Lung (tissue), 12 donors: Measurements from ENCODE around the gene MAP3K12. TPM values are rescaled to one million over a fixed set of nuclear protein-coding genes. Genes with fewer than 3 reads are reported as not detected.
A peak's percentile ranks its signal among the peaks of the same experiment; 100 is the strongest.

ENCODE experiments used
- ATAC-seq: fragments of 200-7000 bp; cut with Tn5 transposase; one replicate; pipeline ENCODE4 v1.9.1; 2020; ENCODE audit warnings: moderate number of reproducible peaks; ENCODE audit not compliant: insufficient read depth, low FRiP score
- DNase-seq, 3 donors: peaks; one replicate each; pipeline ENCODE4 v3.0.0-alpha.2; 2013 to 2017
- H3K27ac ChIP-seq, 2 donors: one replicate each; pipeline ENCODE4 v1.5.1; 2013; ENCODE audit warnings: mild to moderate bottlenecking in 2 of 2, moderate library complexity in 2 of 2, control low read depth in 1 of 2, inconsistent platforms in 1 of 2, low read depth in 1 of 2, low read length in 1 of 2
- H3K27me3 ChIP-seq, 3 donors: one replicate each; pipeline ENCODE4 v1.5.1; 2013; ENCODE audit warnings: low read length in 2 of 3; ENCODE audit not compliant: control insufficient read depth in 3 of 3, insufficient read depth in 3 of 3
- H3K36me3 ChIP-seq, 4 donors: one replicate each; pipeline ENCODE4 v1.5.1; 2013; ENCODE audit warnings: low read length in 4 of 4, mild to moderate bottlenecking in 1 of 4, moderate library complexity in 1 of 4; ENCODE audit not compliant: control insufficient read depth in 4 of 4, insufficient read depth in 4 of 4
- H3K4me1 ChIP-seq, 5 donors: one replicate each; pipeline ENCODE4 v1.5.1; 2013; ENCODE audit warnings: low read length in 5 of 5, mild to moderate bottlenecking in 2 of 5, moderate library complexity in 1 of 5; ENCODE audit not compliant: control insufficient read depth in 5 of 5, insufficient read depth in 5 of 5
- H3K4me3 ChIP-seq: one replicate; pipeline ENCODE4 v1.5.1; 2013; ENCODE audit warnings: mild to moderate bottlenecking, control low read depth, moderate library complexity
- H3K9ac ChIP-seq, 2 donors: one replicate each; pipeline ENCODE4 v1.5.1; 2013; ENCODE audit warnings: low read length in 2 of 2, control low read depth in 1 of 2; ENCODE audit not compliant: insufficient read depth in 1 of 2
- H3K9me3 ChIP-seq, 4 donors: one replicate each; pipeline ENCODE4 v1.5.1; 2013; ENCODE audit warnings: low read length in 3 of 4, mild to moderate bottlenecking in 1 of 4, moderate library complexity in 1 of 4; ENCODE audit not compliant: control insufficient read depth in 4 of 4, insufficient read depth in 3 of 4
- CTCF ChIP-seq: IDR thresholded peaks from 2 replicates; pipeline ENCODE4 v1.5.1; 2012; ENCODE audit warnings: mild to moderate bottlenecking; ENCODE audit errors: control extremely low read depth, extremely low read depth
- WGBS, 2 donors: extraction: QIAGEN DNeasy Blood & Tissue Kit; methylation state at CpG; one replicate each; pipeline ENCODE4 v1.1.7; 2013; 5-methylcytosine and 5-hydroxymethylcytosine counted together
- polyA plus RNA-seq, 2 donors: library from polyadenylated mRNA; stranded (reverse); fragments of 200-250 nt; gene quantifications; one replicate each; pipeline ENCODE4 v1.2.1, GENCODE V29; 2013
- total RNA-seq, 2 donors: library from RNA; depleted of rRNA in 1 of 2; stranded (reverse); fragments of >200 nt in 1 of 2; gene quantifications; one replicate each; pipeline ENCODE4 v1.2.1, GENCODE V29; 2014 to 2021
- donor health status: control.
- donor health status: control.
- donor health status: Bipolar disorder and iron deficiency.
- donor health status: healthy.
- donor health status: DM: yes; HTN: yes; CAD: no.

MAP3K12 gene
- total and polyA plus RNA-seq, 4 donors, result 13.4 to 25.4 (median 20.1) TPM

- WGBS, 2 donors, result 83 to 88% methylated on average over 13 of the region's 13 CpGs
- H3K27me3 ChIP-seq, result no peaks in the 10 kb centered on the region
- H3K4me3 ChIP-seq, result no peak overlapping the region
Measured at GRCh38 chr12:53516758-53517455, 17.6 kb upstream of the MAP3K12 start.

GRCh38 chr12:53515291-53515680, 16.0 kb upstream of the MAP3K12 start:
- Histone ChIP-seq H3K27ac (peak overlapping the region in 1 of 2 donors; percentile 38), H3K36me3 (peaks cover 40 to 55% (median 47%) of the 10 kb centered on the region in 4 donors)
- ATAC-seq, result no peak

More at GRCh38 chr12:53516758-53517455, 17.6 kb upstream of the MAP3K12 start:
- Histone ChIP-seq H3K36me3 (peaks cover 38 to 56% (median 50%) of the 10 kb centered on the region in 4 donors), H3K4me1 (peaks cover 0 to 12% (median 6%) of the 10 kb centered on the region in 5 donors), H3K27ac (peak overlapping the region in 1 of 2 donors; percentile 56), H3K9ac (no peak overlapping the region), H3K9me3 (no peaks in the 10 kb centered on the region)
- ATAC-seq, result no peak
- no peak for TF ChIP-seq CTCF
- no peak for DNase-seq

GRCh38 chr12:53514628-53515290, 15.5 kb upstream of the MAP3K12 start:
- no peaks in the 10 kb centered on the region for H3K9me3 ChIP-seq
- DNase-seq (peak in 1 of 3 donors; percentile 59), ATAC-seq (peak; percentile 10)
- no peak for TF ChIP-seq CTCF
- H3K9ac ChIP-seq, result no peak overlapping the region
- peak overlapping the region in 1 of 2 donors; percentile 71 for H3K27ac ChIP-seq
- peaks cover 35 to 56% (median 45%) of the 10 kb centered on the region in 4 donors for H3K36me3 ChIP-seq
- H3K27me3 ChIP-seq, result no peaks in the 10 kb centered on the region
- H3K4me1 ChIP-seq, result peaks cover 0 to 12% (median 6%) of the 10 kb centered on the region in 5 donors
- 60 to 67% methylated on average over 6 of the region's 6 CpGs for WGBS, 2 donors
- no peak overlapping the region for H3K4me3 ChIP-seq

More at GRCh38 chr12:53515291-53515680, 16.0 kb upstream of the MAP3K12 start:
- Histone ChIP-seq H3K4me3 (no peak overlapping the region), H3K27me3 (no peaks in the 10 kb centered on the region), H3K4me1 (peaks cover 0 to 12% (median 6%) of the 10 kb centered on the region in 5 donors), H3K9ac (no peak overlapping the region), H3K9me3 (no peaks in the 10 kb centered on the region)
- DNase-seq, result no peak
- no peak for TF ChIP-seq CTCF
- 63 to 84% methylated on average over 2 of the region's 2 CpGs for WGBS, 2 donors
